H9 (cell line): ENCODE results near the gene TAOK2. TPM values are rescaled to one million over a fixed set of nuclear protein-coding genes. Genes with fewer than 3 reads are reported as not detected.

Experiments
- DNase-seq: peaks from one replicate; pipeline ENCODE4 v3.0.0-alpha.2; 2017
- H2AFZ ChIP-seq: one replicate; pipeline ENCODE4 v1.6.1; 2013; ENCODE audit warnings: mild to moderate bottlenecking, low read length, control low read depth, moderate library complexity
- H2AK5ac ChIP-seq: 2 replicates; pipeline ENCODE4 v1.6.1; 2013; ENCODE audit warnings: low read length, control low read depth, mixed read lengths; ENCODE audit not compliant: insufficient read length
- H2BK120ac ChIP-seq: one replicate; pipeline ENCODE4 v1.6.1; 2013; ENCODE audit warnings: low read depth, mild to moderate bottlenecking, low read length, control low read depth, inconsistent platforms; ENCODE audit not compliant: poor library complexity, severe bottlenecking
- H2BK12ac ChIP-seq: 2 replicates; pipeline ENCODE4 v1.6.1; 2013; ENCODE audit warnings: low read length, control low read depth, mixed read lengths, low read depth; ENCODE audit not compliant: insufficient read length
- H2BK15ac ChIP-seq: 2 replicates; pipeline ENCODE4 v1.6.1; 2013; ENCODE audit warnings: low read depth, low read length, control low read depth
- H2BK20ac ChIP-seq: one replicate; pipeline ENCODE4 v1.6.1; 2013; ENCODE audit warnings: low read depth, mild to moderate bottlenecking, low read length, control low read depth, inconsistent platforms; ENCODE audit not compliant: poor library complexity, severe bottlenecking
- H2BK5ac ChIP-seq: 2 replicates; pipeline ENCODE4 v1.6.1; 2013; ENCODE audit warnings: low read length, control low read depth, mixed read lengths; ENCODE audit not compliant: insufficient read length
- H3K14ac ChIP-seq: 2 replicates; pipeline ENCODE4 v1.6.1; 2013; ENCODE audit warnings: low read length, control low read depth; ENCODE audit not compliant: insufficient read depth
- H3K18ac ChIP-seq: 2 replicates; pipeline ENCODE4 v1.6.1; 2013; ENCODE audit warnings: low read depth, mild to moderate bottlenecking, mixed read lengths, low read length, control low read depth; ENCODE audit not compliant: insufficient read length
- H3K23ac ChIP-seq: 2 replicates; pipeline ENCODE4 v1.6.1; 2013; ENCODE audit warnings: low read length, control low read depth, mixed read lengths, low read depth; ENCODE audit not compliant: insufficient read length
- H3K23me2 ChIP-seq: 2 replicates; pipeline ENCODE4 v1.6.1; 2013; ENCODE audit warnings: low read depth, mild to moderate bottlenecking, mixed read lengths, low read length, control low read depth; ENCODE audit not compliant: insufficient read length, poor library complexity, severe bottlenecking
- H3K27ac ChIP-seq: 2 replicates; pipeline ENCODE4 v1.5.1; 2013; ENCODE audit warnings: low read length, control low read depth, mixed read lengths, low read depth; ENCODE audit not compliant: insufficient read length
- H3K27me3 ChIP-seq: 2 replicates; pipeline ENCODE4 v1.6.1; 2013; ENCODE audit warnings: low read length, control low read depth, inconsistent platforms; ENCODE audit not compliant: insufficient read depth
- H3K4ac ChIP-seq: 2 replicates; pipeline ENCODE4 v1.6.1; 2013; ENCODE audit warnings: low read depth, mild to moderate bottlenecking, control low read depth, inconsistent platforms, low read length, moderate library complexity
- H3K4me1 ChIP-seq: 2 replicates; pipeline ENCODE4 v1.6.1; 2013; ENCODE audit warnings: low read length, control low read depth, inconsistent platforms; ENCODE audit not compliant: insufficient read depth
- H3K4me2 ChIP-seq: 2 replicates; pipeline ENCODE4 v1.6.1; 2013; ENCODE audit warnings: low read length, control low read depth, mixed read lengths; ENCODE audit not compliant: insufficient read length, insufficient read depth
- H3K56ac ChIP-seq: 2 replicates; pipeline ENCODE4 v1.6.1; 2013; ENCODE audit warnings: low read depth, mild to moderate bottlenecking, mixed read lengths, low read length, control low read depth; ENCODE audit not compliant: insufficient read length
- H3K79me1 ChIP-seq: 2 replicates; pipeline ENCODE4 v1.6.1; 2013; ENCODE audit warnings: low read depth, mild to moderate bottlenecking, moderate library complexity, low read length, control low read depth, inconsistent platforms; ENCODE audit not compliant: insufficient read depth, poor library complexity, severe bottlenecking
- H3K79me2 ChIP-seq: 2 replicates; pipeline ENCODE4 v1.6.1; 2013; ENCODE audit warnings: low read length, control low read depth, inconsistent platforms; ENCODE audit not compliant: insufficient read depth
- H3K9ac ChIP-seq: 2 replicates; pipeline ENCODE4 v1.6.1; 2013; ENCODE audit warnings: low read length, control low read depth, mixed read lengths; ENCODE audit not compliant: insufficient read length; ENCODE audit errors: extremely low read depth
- H3K9me3 ChIP-seq: one replicate; pipeline ENCODE4 v1.6.1; 2013; ENCODE audit warnings: low read depth, low read length, inconsistent platforms; ENCODE audit not compliant: control insufficient read depth
- H3T11ph ChIP-seq: one replicate; pipeline ENCODE4 v1.6.1; 2013; ENCODE audit warnings: mild to moderate bottlenecking, low read length, control low read depth, inconsistent platforms
- H4K20me1 ChIP-seq: one replicate; pipeline ENCODE4 v1.6.1; 2013; ENCODE audit not compliant: control insufficient read depth, insufficient read length, insufficient read depth
- H4K5ac ChIP-seq: 2 replicates; pipeline ENCODE4 v1.6.1; 2013; ENCODE audit warnings: low read depth, mild to moderate bottlenecking, mixed read lengths, low read length, control low read depth; ENCODE audit not compliant: insufficient read length
- H4K8ac ChIP-seq: replicated peaks from 2 replicates; pipeline ENCODE4 v1.6.1; 2013; ENCODE audit warnings: low read length, control low read depth, mixed read lengths, low read depth; ENCODE audit not compliant: insufficient read length
- H4K91ac ChIP-seq: 2 replicates; pipeline ENCODE4 v1.6.1; 2013; ENCODE audit warnings: low read depth, mild to moderate bottlenecking, moderate library complexity, mixed read lengths, low read length, control low read depth; ENCODE audit not compliant: insufficient read length
- H3K27ac Mint-ChIP-seq, 3 experiments: 2 replicates in 2 of 3; 3 replicates in 1 of 3; pipeline ENCODE4 v1.8.0; 2020 to 2021; ENCODE audit warnings: mixed read lengths in 3 of 3, mild to moderate bottlenecking in 1 of 3, moderate library complexity in 1 of 3
- H3K27me3 Mint-ChIP-seq: 2 replicates; pipeline ENCODE4 v1.8.0; 2021; ENCODE audit warnings: low read depth, mild to moderate bottlenecking, moderate library complexity, mixed read lengths
- H3K36me3 Mint-ChIP-seq, 3 experiments: 2 replicates in 2 of 3; 3 replicates in 1 of 3; pipeline ENCODE4 v1.8.0; 2020 to 2021; ENCODE audit warnings: low read depth in 3 of 3, mixed read lengths in 3 of 3; ENCODE audit not compliant: insufficient read depth in 1 of 3
- H3K4me1 Mint-ChIP-seq, 2 experiments: 2 replicates each; pipeline ENCODE4 v1.8.0; 2020; ENCODE audit warnings: mixed read lengths in 2 of 2
- H3K4me3 Mint-ChIP-seq, 2 experiments: 2 replicates in 1 of 2; 3 replicates in 1 of 2; pipeline ENCODE4 v1.8.0; 2020 to 2021; ENCODE audit warnings: mild to moderate bottlenecking in 2 of 2, mixed read lengths in 2 of 2, moderate library complexity in 1 of 2
- H3K9me3 Mint-ChIP-seq, 2 experiments: 2 replicates in 1 of 2; 3 replicates in 1 of 2; pipeline ENCODE4 v1.8.0; 2020; ENCODE audit warnings: mild to moderate bottlenecking in 2 of 2, mixed read lengths in 2 of 2, moderate library complexity in 1 of 2
- WGBS: extraction: QIAGEN DNeasy Blood & Tissue Kit; methylation state at CpG from one replicate; pipeline ENCODE4 v1.1.7; 2013; ENCODE audit warnings: missing lambda C conversion rate, low lambda C conversion rate, mixed read lengths; ENCODE audit not compliant: insufficient read length; ENCODE audit errors: extremely low coverage; 5-methylcytosine and 5-hydroxymethylcytosine counted together
- total RNA-seq: library from RNA; stranded (reverse); gene quantifications from 2 replicates; pipeline ENCODE4 v1.2.1, GENCODE V29; 2021
- TF ChIP-seq, protein P1 (sequence below): fragments of 200-600 bp; sonication (generic); conservative IDR thresholded peaks from 3 replicates; pipeline ENCODE4 v1.8.0; 2021; ENCODE audit warnings: antibody characterized with exemption, mild to moderate bottlenecking

TAOK2 gene
- total RNA-seq, 1 experiment from 2014 or later: 43.9 TPM

DNA sequence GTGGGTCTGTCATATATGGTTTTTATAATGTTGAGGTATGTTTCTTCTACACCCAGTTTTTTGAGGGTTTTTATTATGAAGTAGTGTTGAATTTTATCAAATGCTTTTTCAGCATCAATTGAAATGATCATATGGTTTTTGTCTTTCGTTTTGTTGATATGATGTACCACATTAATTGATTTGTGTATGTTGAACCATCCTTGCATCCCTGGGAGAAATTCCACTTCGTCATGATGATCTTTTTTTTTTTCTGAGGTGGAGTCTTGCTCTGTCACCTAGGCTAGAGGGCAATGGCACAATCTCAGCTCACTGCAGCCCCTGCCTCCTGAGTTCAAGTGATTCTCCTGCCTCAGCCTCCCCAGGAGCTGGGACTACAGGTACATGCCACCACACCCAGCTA is 25.8 kb upstream of the TAOK2 start:
- no peak overlapping the region for H4K8ac ChIP-seq
- H3K27ac ChIP-seq: no peak overlapping the region
- H4K91ac ChIP-seq: no peak overlapping the region
- no peak overlapping the region for H2AFZ ChIP-seq
- H3K4me1 ChIP-seq: peaks cover 4% of the 10 kb centered on the region; the same call in 1 of the 2 replicates
- H3K9ac ChIP-seq: no peak overlapping the region
- H2BK20ac ChIP-seq: no peak overlapping the region
- Mint-ChIP-seq H3K27ac (no peak overlapping the region), H3K27me3 (no peaks in the 10 kb centered on the region), H3K9me3 (no peaks in the 10 kb centered on the region), H3K4me1 (peaks cover 16 to 19% of the 10 kb centered on the region in 2 experiments), H3K4me3 (no peak overlapping the region), H3K36me3 (no peaks in the 10 kb centered on the region)
- no peak overlapping the region for H3K4me2 ChIP-seq
- no peaks in the 10 kb centered on the region for H3K27me3 ChIP-seq
- no peak overlapping the region for H2BK12ac ChIP-seq
- no peak overlapping the region for H2BK120ac ChIP-seq
- H3K23ac ChIP-seq: no peak overlapping the region
- no peak overlapping the region for H3T11ph ChIP-seq
- no peaks in the 10 kb centered on the region for H3K23me2 ChIP-seq
- H3K56ac ChIP-seq: no peak overlapping the region
- no peak overlapping the region for H2BK15ac ChIP-seq
- H3K4ac ChIP-seq: no peak overlapping the region
- no peaks in the 10 kb centered on the region for H3K9me3 ChIP-seq
- H3K79me2 ChIP-seq: no peaks in the 10 kb centered on the region
- H4K20me1 ChIP-seq: no peaks in the 10 kb centered on the region
- H2AK5ac ChIP-seq: no peak overlapping the region
- no CpG with 5 or more reads among the region's 2 CpGs for WGBS
- H3K18ac ChIP-seq: no peak overlapping the region
- no peak overlapping the region for H2BK5ac ChIP-seq
- no peak overlapping the region for H4K5ac ChIP-seq
- no peak overlapping the region for H3K14ac ChIP-seq
- TF ChIP-seq, protein P1, sequence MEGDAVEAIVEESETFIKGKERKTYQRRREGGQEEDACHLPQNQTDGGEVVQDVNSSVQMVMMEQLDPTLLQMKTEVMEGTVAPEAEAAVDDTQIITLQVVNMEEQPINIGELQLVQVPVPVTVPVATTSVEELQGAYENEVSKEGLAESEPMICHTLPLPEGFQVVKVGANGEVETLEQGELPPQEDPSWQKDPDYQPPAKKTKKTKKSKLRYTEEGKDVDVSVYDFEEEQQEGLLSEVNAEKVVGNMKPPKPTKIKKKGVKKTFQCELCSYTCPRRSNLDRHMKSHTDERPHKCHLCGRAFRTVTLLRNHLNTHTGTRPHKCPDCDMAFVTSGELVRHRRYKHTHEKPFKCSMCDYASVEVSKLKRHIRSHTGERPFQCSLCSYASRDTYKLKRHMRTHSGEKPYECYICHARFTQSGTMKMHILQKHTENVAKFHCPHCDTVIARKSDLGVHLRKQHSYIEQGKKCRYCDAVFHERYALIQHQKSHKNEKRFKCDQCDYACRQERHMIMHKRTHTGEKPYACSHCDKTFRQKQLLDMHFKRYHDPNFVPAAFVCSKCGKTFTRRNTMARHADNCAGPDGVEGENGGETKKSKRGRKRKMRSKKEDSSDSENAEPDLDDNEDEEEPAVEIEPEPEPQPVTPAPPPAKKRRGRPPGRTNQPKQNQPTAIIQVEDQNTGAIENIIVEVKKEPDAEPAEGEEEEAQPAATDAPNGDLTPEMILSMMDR: no peak
- no peak for DNase-seq
- H3K79me1 ChIP-seq: no peaks in the 10 kb centered on the region
